Raji (cell line): Measurements from ENCODE around the gene MSRB2.

Experiments
- POLR2A ChIP-seq: IDR thresholded peaks from 2 replicates; pipeline ENCODE4 v1.6.1; 2011; ENCODE audit warnings: low read depth, low read length, control low read depth; ENCODE audit not compliant: insufficient read depth

MSRB2 gene

GRCh38 chr10:23148214-23148613 lies 52.8 kb downstream of the MSRB2 start:
- no peak for TF ChIP-seq POLR2A

- TF ChIP-seq POLR2A = no peak
These were observed 54.7 kb downstream of the MSRB2 start for GRCh38 chr10:23150091-23150490.

DNA sequence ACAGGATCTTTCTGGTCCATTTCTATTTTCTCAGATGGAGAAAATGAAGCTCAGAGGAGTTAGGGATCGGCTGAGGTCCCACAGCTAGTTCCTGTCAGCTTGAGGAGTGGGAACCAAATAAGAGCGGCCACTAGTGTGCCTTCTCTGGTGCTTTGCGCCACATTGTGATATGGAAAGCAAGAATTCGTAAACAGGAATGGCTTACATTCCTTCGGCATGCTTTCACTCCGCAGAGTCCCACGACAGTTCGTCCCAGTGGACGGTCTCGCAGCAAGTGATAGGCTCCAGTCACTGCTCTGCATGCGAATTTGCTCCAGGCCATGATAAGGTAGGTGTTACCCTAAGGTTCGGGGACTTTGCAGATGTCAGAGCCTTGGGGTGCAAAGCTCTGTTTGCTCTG lies 55.2 kb downstream of the MSRB2 start:
- TF ChIP-seq POLR2A = no peak

DNA sequence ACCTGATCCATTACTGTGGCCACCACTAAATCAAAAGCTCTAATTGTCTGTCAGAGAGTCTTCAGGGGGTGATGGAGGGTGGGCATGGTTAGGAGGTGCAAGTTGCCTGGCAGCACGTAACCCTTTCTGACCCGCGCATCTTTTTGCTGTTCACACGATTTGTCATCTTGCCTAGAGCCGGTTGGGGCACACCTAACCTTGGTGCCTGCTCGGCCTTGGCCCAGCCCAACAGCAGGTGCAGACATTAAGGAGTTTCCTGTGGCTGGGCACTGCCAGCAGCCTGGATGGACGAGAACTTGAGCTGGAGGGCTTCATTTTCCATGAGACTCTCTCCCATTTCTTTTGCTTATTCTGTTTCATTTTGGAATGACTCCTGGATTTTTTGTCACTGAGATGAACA lies 55.7 kb downstream of the MSRB2 start:
- no peak for TF ChIP-seq POLR2A

- TF ChIP-seq POLR2A = no peak
These were observed 59.8 kb downstream of the MSRB2 start for GRCh38 chr10:23155169-23155568.

- TF ChIP-seq POLR2A = no peak
These were observed 61.2 kb downstream of the MSRB2 start for GRCh38 chr10:23156447-23157150.

DNA sequence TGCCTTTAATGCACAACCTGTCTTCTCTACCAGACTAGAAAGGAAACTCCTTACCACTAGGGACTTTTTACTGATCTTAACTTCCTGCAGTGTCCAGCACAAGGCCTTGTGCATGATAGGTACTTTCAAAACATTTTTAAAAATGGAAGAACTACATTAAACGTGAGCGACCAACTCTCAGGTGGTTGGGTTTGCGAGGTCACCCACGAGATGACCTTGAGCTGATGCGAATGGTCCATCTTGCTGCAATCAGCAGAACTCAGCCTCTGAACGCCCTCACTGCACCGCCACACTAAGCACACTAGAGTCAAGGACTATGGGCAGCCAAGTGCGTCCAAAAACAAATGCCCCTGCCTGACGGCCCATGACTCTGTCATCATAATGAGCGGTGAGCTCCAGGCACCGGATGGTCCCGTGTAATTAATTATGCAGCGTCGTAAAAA lies 61.9 kb downstream of the MSRB2 start:
- TF ChIP-seq POLR2A = no peak

DNA sequence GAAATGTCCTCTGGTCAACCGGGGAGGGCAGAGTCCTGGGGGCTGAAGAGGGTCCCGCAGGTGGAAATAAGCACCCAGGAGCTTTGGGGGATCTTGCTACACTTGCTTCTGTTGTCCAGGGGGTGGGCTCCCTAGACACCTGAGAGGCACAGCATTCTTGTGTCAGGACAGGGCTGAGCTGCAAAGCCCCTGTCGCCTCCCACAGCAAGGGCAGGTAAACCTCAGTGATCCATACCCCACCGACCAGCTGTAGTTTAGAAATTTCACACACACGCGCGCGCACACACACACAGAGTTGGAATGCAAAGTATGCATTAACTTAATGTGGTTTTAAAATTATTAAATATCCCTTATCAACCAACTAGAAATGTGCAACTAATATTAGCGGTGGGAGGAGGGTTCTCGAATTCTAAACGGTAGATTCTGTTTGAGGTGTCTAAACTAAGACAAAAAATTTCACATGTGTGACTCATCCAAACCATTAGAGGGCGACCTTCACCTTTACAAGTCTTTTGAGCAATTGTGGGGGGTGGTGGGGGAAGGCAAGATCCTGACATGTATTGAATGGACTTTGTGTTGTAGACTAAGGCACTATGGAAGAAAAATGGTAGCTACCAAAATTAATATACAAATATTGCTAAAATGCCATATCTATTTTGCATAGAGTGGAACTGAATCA lies 62.5 kb downstream of the MSRB2 start:
- TF ChIP-seq POLR2A = no peak

DNA sequence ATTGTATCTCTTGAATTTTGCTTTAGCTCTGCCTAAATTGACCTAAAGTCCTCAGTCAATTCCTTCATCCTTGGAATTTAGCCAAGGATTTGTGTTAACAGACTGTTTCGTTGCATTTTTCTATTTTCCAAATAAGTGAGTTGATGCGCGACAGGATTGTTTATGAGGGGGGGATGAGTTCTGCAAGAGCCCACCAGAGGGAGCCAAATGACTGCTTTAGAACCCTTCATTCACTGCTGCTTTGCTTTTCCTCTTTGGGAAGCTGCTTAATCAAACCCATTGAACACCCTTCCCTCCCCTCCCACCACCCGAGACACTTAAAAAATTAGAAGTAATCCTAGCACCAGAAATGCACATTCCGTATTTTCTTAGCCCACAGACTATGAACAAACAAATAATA lies 63.0 kb downstream of the MSRB2 start:
- TF ChIP-seq POLR2A = no peak

DNA sequence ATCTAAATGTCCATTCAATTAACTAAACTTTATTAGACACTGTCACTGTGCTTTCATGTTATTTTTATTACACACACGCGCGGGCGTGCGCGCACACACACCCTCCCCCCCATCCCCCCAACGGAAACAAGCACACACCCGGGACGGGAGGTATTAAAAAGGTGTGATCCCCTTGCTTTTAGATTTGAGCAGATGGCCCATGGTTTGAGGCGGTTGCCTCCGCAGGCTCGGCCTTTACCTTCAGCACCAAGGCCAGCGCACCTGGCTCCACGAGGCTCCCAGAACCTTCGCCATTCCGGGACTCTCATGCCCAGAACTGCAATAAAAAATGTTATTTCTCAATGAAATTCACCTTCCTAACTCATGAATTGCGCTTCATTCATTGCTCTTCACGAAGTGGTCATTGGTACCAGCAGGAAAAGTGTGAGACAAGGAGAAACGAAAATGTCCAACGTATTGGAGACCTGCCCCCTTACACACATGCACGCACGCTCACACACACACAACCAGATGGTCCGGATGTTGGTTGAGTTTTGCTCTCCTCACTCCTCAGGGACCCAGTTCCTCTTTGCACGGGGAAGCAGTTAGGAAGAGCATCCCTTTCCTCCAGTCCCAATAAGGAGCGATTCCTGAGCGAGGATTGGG lies 76.0 kb downstream of the MSRB2 start:
- TF ChIP-seq POLR2A = no peak
